C4-2B (cell line): ENCODE measurements around the gene ZNF23.

Experiments
- ZFX ChIP-seq: fragments of 450-650 bp; IDR thresholded peaks from 2 replicates; pipeline ENCODE4 v1.6.1; 2017
- TF ChIP-seq, protein P1 (sequence below): fragments of 450-650 bp; conservative IDR thresholded peaks from 2 replicates; pipeline ENCODE4 v1.5.1; 2017; ENCODE audit warnings: mild to moderate bottlenecking

DNA sequence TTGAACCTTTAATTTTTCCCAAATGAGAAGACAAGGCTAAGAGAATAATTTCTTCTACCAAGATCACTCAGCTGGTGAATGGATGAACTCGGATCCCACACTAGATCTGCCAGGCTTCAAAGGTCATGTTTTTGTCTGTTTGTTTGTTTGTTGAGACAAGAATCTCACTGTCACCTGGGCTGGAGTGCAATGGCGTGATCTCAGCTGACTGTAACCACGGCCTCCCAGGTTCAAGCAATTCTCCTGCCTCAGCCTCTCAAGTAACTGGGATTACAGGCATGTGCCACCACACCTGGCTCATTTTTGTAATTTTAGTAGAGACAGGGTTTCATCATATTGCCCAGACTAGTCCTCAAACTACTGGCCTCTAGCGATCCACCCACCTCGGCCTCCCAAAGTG is 20.5 kb upstream of the ZNF23 start:
- TF ChIP-seq, protein P1, sequence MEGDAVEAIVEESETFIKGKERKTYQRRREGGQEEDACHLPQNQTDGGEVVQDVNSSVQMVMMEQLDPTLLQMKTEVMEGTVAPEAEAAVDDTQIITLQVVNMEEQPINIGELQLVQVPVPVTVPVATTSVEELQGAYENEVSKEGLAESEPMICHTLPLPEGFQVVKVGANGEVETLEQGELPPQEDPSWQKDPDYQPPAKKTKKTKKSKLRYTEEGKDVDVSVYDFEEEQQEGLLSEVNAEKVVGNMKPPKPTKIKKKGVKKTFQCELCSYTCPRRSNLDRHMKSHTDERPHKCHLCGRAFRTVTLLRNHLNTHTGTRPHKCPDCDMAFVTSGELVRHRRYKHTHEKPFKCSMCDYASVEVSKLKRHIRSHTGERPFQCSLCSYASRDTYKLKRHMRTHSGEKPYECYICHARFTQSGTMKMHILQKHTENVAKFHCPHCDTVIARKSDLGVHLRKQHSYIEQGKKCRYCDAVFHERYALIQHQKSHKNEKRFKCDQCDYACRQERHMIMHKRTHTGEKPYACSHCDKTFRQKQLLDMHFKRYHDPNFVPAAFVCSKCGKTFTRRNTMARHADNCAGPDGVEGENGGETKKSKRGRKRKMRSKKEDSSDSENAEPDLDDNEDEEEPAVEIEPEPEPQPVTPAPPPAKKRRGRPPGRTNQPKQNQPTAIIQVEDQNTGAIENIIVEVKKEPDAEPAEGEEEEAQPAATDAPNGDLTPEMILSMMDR = no peak
- TF ChIP-seq ZFX = no peak
